C4-2B (cell line): ENCODE data around the gene TOR1AIP2.

ENCODE experiments used
- CTCF ChIP-seq: fragments of 450-650 bp; conservative IDR thresholded peaks from 2 replicates; pipeline ENCODE4 v1.5.1; 2017; ENCODE audit warnings: mild to moderate bottlenecking
- ZFX ChIP-seq: fragments of 450-650 bp; IDR thresholded peaks from 2 replicates; pipeline ENCODE4 v1.6.1; 2017

GRCh38 chr1:179925302-179925701, 47.7 kb upstream of the TOR1AIP2 start:
- TF ChIP-seq CTCF (no peak), ZFX (no peak)
